Measurements from ENCODE around the gene TIMELESS. TPM values are rescaled to one million over a fixed set of nuclear protein-coding genes. Genes with fewer than 3 reads are reported as not detected.

Gene TIMELESS
- total RNA-seq, 1 donor from 2014 or later, result 10.6 TPM

DNA sequence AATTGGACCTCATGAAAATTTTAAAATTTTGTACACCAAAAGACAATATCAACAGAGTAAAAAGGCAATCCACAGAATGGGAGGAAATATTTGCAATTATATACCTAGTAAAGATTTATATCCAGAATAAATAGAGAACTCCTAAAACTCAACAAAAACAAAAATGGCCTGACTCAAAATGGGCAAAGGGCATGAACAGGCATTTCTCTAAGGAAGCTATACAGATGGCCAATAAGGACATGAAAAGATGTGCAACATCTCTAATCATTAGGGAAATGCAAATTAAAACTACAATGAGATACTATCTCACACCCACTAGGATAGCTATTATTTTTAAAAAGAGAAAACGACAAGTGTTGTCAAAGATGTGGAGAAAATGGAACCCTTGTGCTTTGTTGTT is 75.7 kb downstream of the TIMELESS start:
- Histone ChIP-seq H3K27ac (no peak overlapping the region), H3K27me3 (ENCODE audit: low read depth) (no peaks in the 10 kb centered on the region), H3K36me3 (no peaks in the 10 kb centered on the region), H3K4me1 (peaks cover 7% of the 10 kb centered on the region), H3K9me3 (no peaks in the 10 kb centered on the region), H3K4me3 (no peak overlapping the region)
- ATAC-seq (no peak), DNase-seq (no peak)
- TF ChIP-seq, protein P1, sequence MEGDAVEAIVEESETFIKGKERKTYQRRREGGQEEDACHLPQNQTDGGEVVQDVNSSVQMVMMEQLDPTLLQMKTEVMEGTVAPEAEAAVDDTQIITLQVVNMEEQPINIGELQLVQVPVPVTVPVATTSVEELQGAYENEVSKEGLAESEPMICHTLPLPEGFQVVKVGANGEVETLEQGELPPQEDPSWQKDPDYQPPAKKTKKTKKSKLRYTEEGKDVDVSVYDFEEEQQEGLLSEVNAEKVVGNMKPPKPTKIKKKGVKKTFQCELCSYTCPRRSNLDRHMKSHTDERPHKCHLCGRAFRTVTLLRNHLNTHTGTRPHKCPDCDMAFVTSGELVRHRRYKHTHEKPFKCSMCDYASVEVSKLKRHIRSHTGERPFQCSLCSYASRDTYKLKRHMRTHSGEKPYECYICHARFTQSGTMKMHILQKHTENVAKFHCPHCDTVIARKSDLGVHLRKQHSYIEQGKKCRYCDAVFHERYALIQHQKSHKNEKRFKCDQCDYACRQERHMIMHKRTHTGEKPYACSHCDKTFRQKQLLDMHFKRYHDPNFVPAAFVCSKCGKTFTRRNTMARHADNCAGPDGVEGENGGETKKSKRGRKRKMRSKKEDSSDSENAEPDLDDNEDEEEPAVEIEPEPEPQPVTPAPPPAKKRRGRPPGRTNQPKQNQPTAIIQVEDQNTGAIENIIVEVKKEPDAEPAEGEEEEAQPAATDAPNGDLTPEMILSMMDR (IDR thresholded peaks at IDR 0.05), result no peak
- intact Hi-C loops (cut with DNase I), result no loop called here

DNA sequence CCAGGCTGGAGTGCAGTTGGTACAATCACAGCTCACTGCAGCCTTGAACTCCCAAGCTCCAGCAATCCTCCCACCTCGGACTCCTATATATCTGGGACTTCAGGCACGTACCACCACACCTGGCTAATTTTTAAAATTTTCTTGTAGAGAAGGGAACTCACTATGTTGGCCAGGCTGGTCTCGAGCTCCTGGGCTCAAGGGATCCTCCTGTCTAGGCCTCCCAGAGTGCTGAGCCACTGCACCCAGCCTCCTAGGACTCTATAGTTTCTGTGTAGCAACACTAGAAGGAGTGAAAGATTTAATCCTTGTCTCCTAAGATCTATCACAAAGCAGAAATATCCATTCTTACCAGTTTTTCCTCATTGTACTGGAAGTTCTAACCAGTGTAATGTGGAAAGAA is 82.3 kb downstream of the TIMELESS start:
- H3K4me1 ChIP-seq, result no peaks in the 10 kb centered on the region
- no peaks in the 10 kb centered on the region for H3K36me3 ChIP-seq
- TF ChIP-seq, protein P1 (IDR thresholded peaks at IDR 0.05), result no peak
- no peak for DNase-seq
- ATAC-seq, result no peak
- intact Hi-C loops (cut with DNase I), result no loop called here
- no peak overlapping the region for H3K27ac ChIP-seq
- no peaks in the 10 kb centered on the region for H3K27me3 ChIP-seq (ENCODE audit: low read depth)
- H3K4me3 ChIP-seq, result no peak overlapping the region
- H3K9me3 ChIP-seq, result no peaks in the 10 kb centered on the region

Other genes starting within 250 kb of the TIMELESS start
- gene RNF41, start 227.5 kb downstream of the TIMELESS start, total RNA-seq, result 49.8 TPM
- gene NABP2, start 225.1 kb downstream of the TIMELESS start, total RNA-seq, result 20.9 TPM
- gene SLC39A5, start 219.4 kb downstream of the TIMELESS start, total RNA-seq, result not detected
- gene ANKRD52, start 191.0 kb downstream of the TIMELESS start, total RNA-seq, result 27.8 TPM
- 12.8 TPM for gene COQ10A, start 182.5 kb downstream of the TIMELESS start, total RNA-seq
- 175 TPM for gene CS, start 149.1 kb downstream of the TIMELESS start, total RNA-seq
- gene CNPY2, start 133.4 kb downstream of the TIMELESS start, total RNA-seq, result 91.5 TPM
- gene PAN2, start 115.4 kb downstream of the TIMELESS start, total RNA-seq, result 93.5 TPM
- 0.56 TPM for gene IL23A, start 110.5 kb downstream of the TIMELESS start, total RNA-seq
- gene STAT2, start 89.3 kb downstream of the TIMELESS start, total RNA-seq, result 213 TPM
- gene APOF, start 86.6 kb downstream of the TIMELESS start, total RNA-seq, result not detected
- gene MIP, start 5.2 kb upstream of the TIMELESS start, total RNA-seq, result not detected
- 3.1 TPM for gene SPRYD4, start 19.2 kb upstream of the TIMELESS start, total RNA-seq
- 4.8 TPM for gene GLS2, start 38.7 kb upstream of the TIMELESS start, total RNA-seq
- gene RBMS2, start 72.4 kb upstream of the TIMELESS start, total RNA-seq, result 129 TPM
- gene BAZ2A, start 180.9 kb upstream of the TIMELESS start, total RNA-seq, result 112 TPM
- 319 TPM for gene ATP5F1B, start 196.6 kb upstream of the TIMELESS start, total RNA-seq
- 198 TPM for gene PTGES3, start 238.9 kb upstream of the TIMELESS start, total RNA-seq